HG03175 (cell line): ENCODE measurements around the gene PFN2.

ENCODE experiments used
- ATAC-seq: cut with Tn5 transposase; IDR thresholded peaks from one replicate; pipeline ENCODE4 v1.9.1; 2021; ENCODE audit warnings: mild to moderate bottlenecking, moderate library complexity; ENCODE audit not compliant: unreplicated experiment

Gene PFN2

DNA sequence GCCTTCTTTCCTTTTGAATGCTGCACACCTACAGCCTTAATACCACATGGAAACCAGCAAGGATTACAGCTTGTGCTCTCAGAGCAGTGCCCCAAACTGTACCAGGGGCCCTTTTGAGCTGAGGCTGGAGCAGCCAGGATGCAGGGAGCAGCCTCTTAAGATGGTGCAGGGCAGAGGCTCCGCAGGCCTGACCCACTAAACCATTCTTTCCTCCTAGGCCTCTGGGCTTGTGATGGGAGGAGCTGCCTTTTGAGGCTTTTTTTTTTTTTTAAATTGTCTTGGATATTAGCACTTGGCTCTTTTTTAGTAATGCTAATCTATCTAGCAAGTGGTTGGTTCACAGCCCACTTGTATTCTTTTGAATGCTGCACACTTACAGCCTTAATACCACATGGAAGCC is 37.7 kb downstream of the PFN2 start:
- no peak for ATAC-seq

DNA sequence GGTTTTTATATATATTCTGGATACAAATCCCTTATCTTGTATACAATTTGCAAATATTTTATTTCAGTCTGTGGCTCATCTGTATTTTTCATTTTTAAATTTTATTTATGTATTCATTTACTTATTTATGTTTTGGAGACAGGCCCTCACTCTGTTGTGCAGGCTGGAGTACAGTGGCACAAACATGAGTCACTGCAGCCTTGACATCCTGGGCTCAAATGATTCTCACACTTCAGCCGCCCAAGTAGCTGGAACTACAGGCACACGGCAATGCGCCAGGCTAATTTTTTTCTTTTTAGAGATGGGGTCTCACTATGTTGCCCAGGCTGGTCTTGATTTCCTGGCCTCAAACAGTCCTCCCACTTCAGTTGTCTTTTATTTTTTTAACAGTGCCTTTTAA is 50.6 kb downstream of the PFN2 start:
- no peak for ATAC-seq

DNA sequence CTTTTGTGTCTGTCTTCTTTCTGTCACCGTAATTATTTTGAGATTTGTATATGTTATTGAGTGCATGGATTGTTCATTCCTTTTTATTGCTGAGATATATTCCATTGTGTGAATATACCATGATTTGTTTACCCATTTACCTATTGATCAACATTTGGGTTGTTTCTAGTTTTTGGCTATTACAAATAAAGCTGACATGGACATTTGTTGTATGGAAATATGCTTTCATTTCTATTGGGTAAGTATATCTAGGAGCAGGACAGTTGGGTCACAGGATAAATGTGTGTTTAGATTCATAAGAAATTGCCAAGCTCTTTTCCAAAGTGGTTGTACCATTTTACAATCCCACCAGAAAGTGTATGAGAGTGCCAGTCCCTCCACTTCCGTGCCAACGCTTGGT is 51.2 kb downstream of the PFN2 start:
- no peak for ATAC-seq

DNA sequence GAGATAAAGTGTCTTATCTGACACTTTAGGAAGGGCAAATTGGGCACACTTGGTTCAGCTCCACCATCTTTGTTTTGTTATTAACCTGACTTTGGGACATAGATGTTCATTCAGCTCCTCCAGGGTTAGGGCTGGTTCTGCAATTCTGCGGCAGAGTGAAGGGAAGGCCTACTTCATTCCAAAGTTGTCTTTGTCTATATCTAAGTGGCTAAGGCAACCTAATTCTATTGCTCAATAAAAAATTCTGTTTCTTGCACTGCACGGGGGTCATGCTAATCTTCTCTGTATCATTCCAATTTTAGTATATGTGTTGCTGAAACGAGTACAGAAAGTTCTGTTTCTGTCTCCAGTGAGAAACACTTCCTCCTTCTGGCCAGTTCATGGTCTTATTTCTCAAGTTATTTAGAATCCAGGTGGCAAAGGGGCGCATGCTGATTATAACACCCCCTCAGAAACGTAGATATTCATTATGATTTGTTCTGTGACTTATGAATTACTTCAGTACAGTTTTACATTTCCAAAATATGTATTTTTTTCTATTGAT is 53.5 kb downstream of the PFN2 start:
- ATAC-seq, result no peak
